ENCODE results near the gene CNIH2. TPM values are rescaled to one million over a fixed set of nuclear protein-coding genes. Genes with fewer than 3 reads are reported as not detected.

CNIH2 gene
- total RNA-seq, 3 donors from 2014 or later (not counting 1 experiment from before 2014, with no cell fraction given), result 6.3 to 8.8 (median 7.1) TPM

- peaks cover 40% of the 10 kb centered on the region for H3K4me1 ChIP-seq (ENCODE audit: control insufficient read depth, insufficient read depth, low read length)
- WGBS (ENCODE audit: insufficient coverage), result 10% methylated on average over 18 of the region's 19 CpGs
- H3K27ac ChIP-seq (ENCODE audit: low read length), result peak overlapping the region; percentile 14
- intact Hi-C loops (cut with micrococcal nuclease), result loop anchor here (1.0 kb wide), 3 partner anchors 8 to 106 kb away; partner anchors contain the start of gene RIN1
- DNase-seq (peak; percentile 79 to 93), ATAC-seq (peak; percentile 69 to 82 (median 75))
- Mint-ChIP-seq H3K9me3 (no peaks in the 10 kb centered on the region), H3K36me3 (no peaks in the 10 kb centered on the region), H3K4me3 (peak overlapping the region; percentile 74), H3K27me3 (ENCODE audit: low read depth in 2 of 2) (peaks cover 8 to 9% of the 10 kb centered on the region in 2 donors), H3K27ac (peak overlapping the region; percentile 19 to 74), H3K4me1 (peaks cover 19 to 36% of the 10 kb centered on the region in 2 donors)
- TF ChIP-seq CTCF (IDR thresholded peaks at IDR 0.05), result peak; percentile 96
- no peaks in the 10 kb centered on the region for H3K9me3 ChIP-seq (ENCODE audit: control insufficient read depth, insufficient read depth, low read length)
- H3K4me3 ChIP-seq (ENCODE audit: low read length), result no peak overlapping the region
- no peaks in the 10 kb centered on the region for H3K36me3 ChIP-seq (ENCODE audit: control insufficient read depth, insufficient read depth, low read length)
- peaks cover 3% of the 10 kb centered on the region for H3K27me3 ChIP-seq (ENCODE audit: control insufficient read depth, insufficient read depth, low read length)
Observed at GRCh38 chr11:66328302-66329144, 50.5 kb downstream of the CNIH2 start.

- Histone ChIP-seq H3K4me3 (ENCODE audit: low read length) (no peak overlapping the region), H3K4me1 (ENCODE audit: control insufficient read depth, insufficient read depth, low read length) (peaks cover 40% of the 10 kb centered on the region), H3K27me3 (ENCODE audit: control insufficient read depth, insufficient read depth, low read length) (peaks cover 3% of the 10 kb centered on the region), H3K36me3 (ENCODE audit: control insufficient read depth, insufficient read depth, low read length) (no peaks in the 10 kb centered on the region), H3K9me3 (ENCODE audit: control insufficient read depth, insufficient read depth, low read length) (no peaks in the 10 kb centered on the region), H3K27ac (ENCODE audit: low read length) (no peak overlapping the region)
- 83% methylated on average over 3 of the region's 3 CpGs for WGBS (ENCODE audit: insufficient coverage)
- Mint-ChIP-seq H3K4me1 (peaks cover 19 to 32% of the 10 kb centered on the region in 2 donors), H3K9me3 (no peaks in the 10 kb centered on the region), H3K36me3 (no peaks in the 10 kb centered on the region), H3K27me3 (ENCODE audit: low read depth in 2 of 2) (peaks cover 8 to 10% of the 10 kb centered on the region in 2 donors), H3K4me3 (no peak overlapping the region), H3K27ac (no peak overlapping the region)
- ATAC-seq (no peak), DNase-seq (no peak)
- intact Hi-C loops (cut with micrococcal nuclease), result no loop called here
- TF ChIP-seq CTCF (IDR thresholded peaks at IDR 0.05), result no peak
Observed at GRCh38 chr11:66329165-66329673, 51.2 kb downstream of the CNIH2 start.

- TF ChIP-seq CTCF (IDR thresholded peaks at IDR 0.05), result no peak
- Mint-ChIP-seq H3K4me3 (no peak overlapping the region), H3K9me3 (no peaks in the 10 kb centered on the region), H3K27me3 (ENCODE audit: low read depth in 2 of 2) (peaks cover 8 to 16% of the 10 kb centered on the region in 2 donors), H3K4me1 (peaks cover 19 to 36% of the 10 kb centered on the region in 2 donors), H3K36me3 (no peaks in the 10 kb centered on the region), H3K27ac (no peak overlapping the region)
- H3K9me3 ChIP-seq (ENCODE audit: control insufficient read depth, insufficient read depth, low read length), result no peaks in the 10 kb centered on the region
- ATAC-seq, result no peak
- no peak overlapping the region for H3K27ac ChIP-seq (ENCODE audit: low read length)
- H3K36me3 ChIP-seq (ENCODE audit: control insufficient read depth, insufficient read depth, low read length), result no peaks in the 10 kb centered on the region
- WGBS (ENCODE audit: insufficient coverage), result 75% methylated on average over 10 of the region's 10 CpGs
- no peak overlapping the region for H3K4me3 ChIP-seq (ENCODE audit: low read length)
- intact Hi-C loops (cut with micrococcal nuclease), result no loop called here
- peaks cover 44% of the 10 kb centered on the region for H3K4me1 ChIP-seq (ENCODE audit: control insufficient read depth, insufficient read depth, low read length)
- peaks cover 3% of the 10 kb centered on the region for H3K27me3 ChIP-seq (ENCODE audit: control insufficient read depth, insufficient read depth, low read length)
- no peak for DNase-seq
Observed at GRCh38 chr11:66330931-66331330, 53.0 kb downstream of the CNIH2 start.

Data from natural killer cell (primary cell).